Heart left ventricle (tissue), 13 donors: ENCODE measurements around the gene NCKIPSD.

Experiments used
- CTCF ChIP-seq, 12 donors: fragments of 200-600 bp; sonication (generic) in 4 of 12; IDR thresholded peaks; one replicate each; pipeline versions ENCODE4 v1.5.0 to v1.8.0; 2018 to 2022; ENCODE audit warnings: antibody characterized with exemption in 12 of 12, mild to moderate bottlenecking in 5 of 12
- POLR2A ChIP-seq, 2 donors: fragments of 450-650 bp; IDR thresholded peaks; one replicate each; pipeline ENCODE4 v1.6.1; 2017; ENCODE audit warnings: antibody characterized with exemption in 2 of 2, mild to moderate bottlenecking in 2 of 2, moderate library complexity in 2 of 2
- donor health status: ischemic (EF 13 %, LVEDD 7.1; RV severe dilation, severe dysfunction).
- donor health status: DM: no; HTN: yes; CAD: no.
- donor health status: DM: no; HTN: no; CAD: no.
- donor health status: ischemic (EF 25% LVEDD 6.9; RV normal size, moderate dysfunction).
- donor health status: ischemic (EF 25% LVEDD 5.7; RV mildly dilated, moderate dysfunction).
- donor health status: ischemic (EF 35%, LVEDD 5.7; RV mildly dilated, moderate dysfunction).
- donor health status: nonischemic (EF 11% LVEDD 7.7; RV severe dilation, severe dysfunction).
- donor health status: DM: yes; HTN: yes; CAD: no.
- donor health status: PGD.
- donor health status: ischemic (EF 29% LVEDD 5.4; RV normal size, mild dysfunction).
- donor health status: nonischemic (EF 23%, LVEDD 6.1; RV moderate dilation, normal function).

GRCh38 chr3:48633743-48634142, 52.0 kb downstream of the NCKIPSD start:
- no peak for TF ChIP-seq CTCF (IDR thresholded peaks at IDR 0.05)
- no peak for TF ChIP-seq POLR2A (IDR thresholded peaks at IDR 0.05)
